Measurements from ENCODE around the gene TIPARP.
"Not testable (repeated sequence)": the region's sequence is repeated elsewhere in the genome, so short reads cannot be mapped to it uniquely, and the experiment has no call there.

Gene TIPARP

GRCh38 chr3:156678197-156678596, 3.8 kb downstream of the TIPARP start:
- DNase-seq: no peak

DNA sequence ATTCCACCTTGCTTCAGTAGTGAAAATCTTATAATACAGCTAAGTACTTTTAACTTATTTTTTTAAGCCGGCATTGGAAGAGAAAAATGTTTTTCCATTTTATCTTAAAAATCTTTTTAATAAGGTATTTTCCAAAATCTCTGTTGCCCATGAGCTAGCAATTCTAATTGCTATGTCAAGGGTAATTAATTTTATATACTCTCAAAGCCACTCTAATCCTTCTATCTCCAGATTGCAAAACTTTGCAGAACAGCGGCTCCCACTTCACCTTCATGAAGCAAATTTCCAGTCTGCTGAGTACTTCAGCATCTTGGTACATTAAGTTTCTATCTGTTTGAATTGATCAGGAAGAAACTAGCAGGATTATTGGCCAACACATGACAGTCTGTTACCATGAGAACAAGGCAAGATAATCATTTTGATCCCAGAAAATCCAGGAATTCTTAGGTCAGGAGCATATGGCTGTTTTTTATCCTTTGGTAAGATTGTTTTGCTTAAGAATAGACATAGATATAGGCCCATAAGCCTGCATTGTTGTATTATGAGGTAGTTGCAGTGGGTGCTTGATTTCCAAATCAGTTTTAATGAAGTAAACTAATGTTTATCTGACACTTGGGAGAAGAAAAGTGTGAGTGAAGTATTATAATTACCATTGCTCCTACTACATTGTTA, 6.0 kb downstream of the TIPARP start:
- DNase-seq: no peak

- DNase-seq: no peak
These were observed 6.6 kb downstream of the TIPARP start for GRCh38 chr3:156681002-156681401.

DNA sequence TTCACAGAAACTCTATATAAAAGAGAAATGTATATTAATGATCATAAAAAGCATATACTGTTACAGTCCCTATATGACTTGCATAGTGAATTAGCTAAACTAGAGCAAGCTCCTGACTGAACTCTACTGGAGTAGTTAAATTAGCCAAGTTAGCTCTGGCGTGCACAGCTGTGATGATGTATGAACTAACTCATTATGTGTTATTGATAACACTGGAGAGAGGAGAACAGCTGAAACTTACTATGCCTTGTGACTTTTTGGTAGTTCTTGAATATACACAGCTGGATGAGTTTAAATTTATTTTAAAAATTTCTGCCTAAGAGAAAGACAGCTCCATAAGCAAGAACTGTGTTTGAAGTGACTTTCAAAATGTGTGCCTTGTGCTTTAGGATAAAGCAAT, 8.1 kb downstream of the TIPARP start:
- no peak for DNase-seq

DNA sequence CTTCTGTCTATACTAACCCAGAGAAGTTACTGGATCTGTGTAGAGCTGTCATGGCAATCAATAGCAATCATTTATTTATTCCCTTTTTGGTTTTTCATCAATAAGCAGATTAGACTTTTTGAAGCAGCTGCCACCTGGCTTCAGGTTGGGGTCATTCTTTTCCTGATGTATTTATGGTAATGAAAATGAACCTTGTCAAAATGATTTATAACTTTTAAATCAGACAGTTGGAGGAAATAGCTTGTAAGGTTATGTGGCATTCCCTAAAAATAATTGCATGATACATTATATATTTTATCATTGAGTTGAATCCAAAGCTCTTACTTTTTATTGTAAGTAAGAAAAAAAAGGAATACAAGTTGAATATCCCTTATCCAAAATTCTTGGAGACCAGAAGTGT, 8.6 kb downstream of the TIPARP start:
- no peak for DNase-seq

DNA sequence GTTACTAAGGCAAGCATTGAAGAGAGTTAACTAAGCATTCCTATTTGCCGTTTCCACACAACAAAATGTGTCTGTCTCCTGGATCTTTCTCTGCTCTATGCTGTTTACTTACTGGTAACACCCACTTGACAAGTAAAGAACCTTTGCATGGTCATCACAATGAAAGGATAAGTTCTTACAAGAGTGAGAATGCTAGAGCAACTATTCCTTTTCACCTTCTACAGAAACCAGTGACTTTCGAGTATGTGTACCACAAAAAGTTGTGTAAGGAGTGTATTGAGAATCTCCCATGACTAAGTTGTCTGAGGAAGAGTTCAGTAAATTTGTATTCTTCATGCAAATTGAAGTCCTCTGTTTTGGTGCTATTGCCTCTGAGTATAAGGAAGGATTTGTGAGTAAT, 10.8 kb downstream of the TIPARP start:
- no peak for DNase-seq

- DNase-seq: no peak
These were observed 11.4 kb downstream of the TIPARP start for GRCh38 chr3:156685752-156686151.

- DNase-seq: no peak
These were observed 12.6 kb downstream of the TIPARP start for GRCh38 chr3:156687023-156687422.

- DNase-seq: no peak
These were observed 14.5 kb downstream of the TIPARP start for GRCh38 chr3:156688632-156689452.

DNA sequence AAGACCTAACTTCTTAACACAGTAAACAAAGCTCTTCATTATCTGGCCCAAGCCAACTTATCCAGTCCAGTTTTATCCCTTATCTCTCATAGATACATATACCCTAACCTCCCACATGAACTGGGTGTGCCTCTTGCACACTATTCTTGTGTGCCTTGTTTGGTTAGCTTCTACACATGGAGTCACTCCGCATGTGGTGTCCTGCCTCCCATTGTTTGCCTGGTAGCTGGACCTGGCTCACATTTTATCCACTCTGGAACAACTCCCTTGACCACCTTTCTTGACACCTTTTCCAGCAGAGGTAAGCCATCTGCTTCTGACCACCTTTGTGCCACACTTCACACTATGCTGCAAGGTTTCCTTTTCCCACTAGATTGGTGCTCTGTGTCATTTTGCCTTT, 15.2 kb downstream of the TIPARP start:
- DNase-seq: no peak

- DNase-seq: no peak
These were observed 17.5 kb downstream of the TIPARP start for GRCh38 chr3:156691920-156692319.

- DNase-seq: no peak
These were observed 18.8 kb downstream of the TIPARP start for GRCh38 chr3:156693166-156693565.

DNA sequence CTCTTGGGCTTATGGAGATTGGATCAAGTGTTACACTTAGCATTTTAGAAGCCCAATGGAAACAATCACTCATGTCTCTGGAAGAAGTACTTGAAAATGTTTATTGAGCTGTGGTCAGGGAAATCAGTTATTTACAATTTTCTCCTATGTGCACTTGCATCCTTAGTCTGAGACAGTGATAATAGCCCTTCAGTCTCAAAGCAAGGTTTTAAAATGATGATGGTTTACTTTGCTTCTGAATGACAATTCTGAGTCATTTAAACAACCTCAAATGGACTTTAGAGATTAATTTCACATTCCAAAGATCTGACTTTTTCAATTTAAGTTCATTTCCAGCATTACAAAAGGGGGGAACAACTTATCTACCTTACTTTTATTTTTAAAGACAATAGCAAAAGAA, 20.1 kb downstream of the TIPARP start:
- no peak for DNase-seq

GRCh38 chr3:156702367-156702766, 28.0 kb downstream of the TIPARP start:
- DNase-seq: no peak

GRCh38 chr3:156704370-156705036, 30.1 kb downstream of the TIPARP start:
- DNase-seq: no peak

GRCh38 chr3:156705761-156706616, 31.6 kb downstream of the TIPARP start:
- DNase-seq: no peak

DNA sequence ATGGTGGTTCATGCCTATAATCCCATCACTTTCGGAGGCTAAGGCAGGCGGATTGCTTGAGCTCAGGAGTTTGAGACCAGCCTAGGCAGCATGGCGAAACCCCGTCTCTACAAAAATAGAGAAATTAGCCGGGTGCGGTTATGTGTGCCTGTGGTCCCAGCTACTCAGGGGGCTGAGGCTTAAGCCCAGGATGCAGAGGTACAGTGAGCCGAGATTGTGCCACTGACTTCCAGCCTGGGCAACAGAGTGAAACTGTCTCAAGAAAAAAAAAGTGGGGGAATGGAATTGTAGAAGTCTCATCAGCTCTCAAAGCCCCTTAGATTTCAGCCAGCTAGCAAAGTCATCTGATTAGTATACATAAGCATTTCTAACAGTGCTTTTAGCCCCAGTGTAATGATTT, 33.2 kb downstream of the TIPARP start:
- no peak for DNase-seq

DNA sequence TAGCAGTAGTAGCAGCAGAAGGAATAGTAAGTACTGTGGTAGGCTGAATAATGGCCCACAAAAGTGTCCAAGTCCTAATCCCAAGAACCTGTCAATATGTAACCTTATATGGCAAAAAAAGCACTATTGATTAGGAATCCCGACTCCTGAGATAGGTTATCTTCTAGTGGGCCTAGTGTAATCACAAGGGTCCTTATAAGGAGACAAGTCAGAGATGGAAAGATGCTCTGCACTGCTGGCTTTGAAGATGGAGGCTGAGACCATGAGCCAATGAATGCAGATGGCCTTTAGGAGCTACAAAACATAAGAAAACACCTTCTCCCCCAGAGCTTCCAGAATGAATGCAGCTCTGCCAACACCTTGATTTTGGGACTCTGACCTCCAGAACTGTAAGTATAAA, 36.0 kb downstream of the TIPARP start:
- no peak for DNase-seq

- no peak for DNase-seq
These were observed 36.7 kb downstream of the TIPARP start for GRCh38 chr3:156711113-156711512.

DNA sequence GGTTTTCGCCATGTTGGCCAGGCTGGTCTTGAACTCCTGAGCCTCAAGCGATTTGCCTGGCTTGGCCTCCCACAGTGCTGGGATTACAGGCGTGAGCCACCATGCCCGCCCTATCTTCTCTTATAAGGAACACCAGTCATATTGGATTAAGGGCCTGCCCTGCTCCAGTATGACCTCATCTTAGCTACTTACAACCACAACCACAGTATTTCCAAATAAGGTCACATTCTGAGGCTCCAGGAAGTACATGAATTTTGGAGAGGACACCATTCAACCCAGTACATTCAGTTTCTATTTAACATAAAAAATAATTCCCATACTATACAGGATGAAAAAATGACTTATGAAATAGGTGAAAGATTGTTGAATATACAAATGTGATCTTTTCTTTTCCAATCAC, 37.6 kb downstream of the TIPARP start:
- DNase-seq: not testable (repeated sequence)

DNA sequence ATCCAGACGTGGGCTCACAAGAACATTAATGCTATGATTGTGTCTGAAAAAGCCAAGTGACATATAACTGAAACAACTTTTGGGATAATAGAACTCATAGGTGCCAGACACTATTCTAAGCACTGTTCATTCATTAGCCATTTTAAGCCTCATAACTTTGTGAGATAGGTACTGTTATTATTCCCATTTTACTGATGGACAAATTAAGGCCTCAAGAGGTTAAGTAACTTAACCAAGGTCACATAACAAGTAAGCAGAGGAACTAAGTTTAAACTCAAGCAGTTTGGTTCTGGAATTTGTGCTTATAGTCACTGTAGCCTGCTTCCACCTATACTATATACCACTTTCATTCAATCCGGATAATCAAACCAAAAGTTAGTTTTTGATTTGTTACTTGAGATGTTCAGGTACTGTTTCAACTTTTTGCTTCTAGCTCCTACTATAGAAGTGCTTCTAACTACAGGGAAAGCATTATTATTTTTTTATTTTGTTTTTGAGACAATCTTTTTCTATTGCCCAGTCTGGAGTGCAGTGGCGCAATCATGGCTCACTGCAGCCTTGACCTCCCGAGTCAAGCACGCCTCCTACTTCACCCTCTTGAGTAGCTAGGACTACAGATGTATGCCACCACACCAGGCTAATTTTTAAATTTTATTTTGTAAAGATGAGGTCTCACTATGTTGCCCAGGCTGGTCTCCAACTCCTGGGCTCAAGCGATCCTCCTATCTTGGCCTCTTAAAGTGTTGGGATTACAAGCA, 41.9 kb downstream of the TIPARP start:
- DNase-seq: no peak

DNA sequence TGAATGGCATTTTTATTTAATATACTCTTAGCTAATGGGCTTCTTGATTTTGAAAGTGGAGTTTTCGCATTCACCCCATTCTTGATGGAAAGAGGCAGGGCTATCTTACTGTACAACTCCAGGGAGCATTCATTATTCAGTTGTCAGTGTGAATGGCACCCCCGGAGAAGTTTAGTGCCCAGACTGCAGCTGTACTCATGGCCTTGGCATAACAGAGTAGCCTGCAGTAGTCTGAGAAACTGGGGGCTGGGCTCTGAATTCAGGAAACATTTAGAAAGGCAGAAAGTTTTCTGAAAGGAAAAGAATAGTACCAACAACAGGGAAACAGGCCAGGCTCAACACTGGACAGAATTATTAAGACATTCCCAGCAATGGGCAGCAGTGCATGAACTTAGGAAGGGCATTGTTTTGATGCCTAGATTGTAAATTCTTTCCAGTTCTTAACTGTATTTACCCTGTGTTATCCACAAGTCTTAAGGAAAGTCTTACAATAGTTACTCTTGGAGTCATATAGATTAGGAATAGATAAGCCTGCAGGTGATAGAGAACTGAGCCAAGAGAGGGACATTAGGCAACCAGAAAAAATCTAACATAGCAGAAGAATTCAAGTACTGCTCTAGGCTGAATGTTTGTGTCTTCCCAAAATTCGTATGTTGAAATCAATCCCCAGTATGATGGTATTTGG, 44.4 kb downstream of the TIPARP start:
- no peak for DNase-seq

Measured in activated CD4-positive, alpha-beta T cell treated with anti-CD3 and anti-CD28 coated beads, Interleukin-2, amount 50 U/mL, for 48 hours (primary cell).